GM12875 (cell line): ENCODE measurements around the gene SEZ6.

Experiments
- H3K4me3 ChIP-seq: one replicate; pipeline ENCODE4 v1.5.1; 2011; ENCODE audit warnings: low read depth, low read length, control low read depth
- TF ChIP-seq, protein P1 (sequence below): IDR thresholded peaks from 2 replicates; pipeline ENCODE4 v1.5.1; 2011; ENCODE audit warnings: low read depth, mild to moderate bottlenecking, control low read depth, inconsistent platforms, low read length, moderate library complexity, borderline replicate concordance; ENCODE audit not compliant: insufficient read depth

Gene SEZ6

DNA sequence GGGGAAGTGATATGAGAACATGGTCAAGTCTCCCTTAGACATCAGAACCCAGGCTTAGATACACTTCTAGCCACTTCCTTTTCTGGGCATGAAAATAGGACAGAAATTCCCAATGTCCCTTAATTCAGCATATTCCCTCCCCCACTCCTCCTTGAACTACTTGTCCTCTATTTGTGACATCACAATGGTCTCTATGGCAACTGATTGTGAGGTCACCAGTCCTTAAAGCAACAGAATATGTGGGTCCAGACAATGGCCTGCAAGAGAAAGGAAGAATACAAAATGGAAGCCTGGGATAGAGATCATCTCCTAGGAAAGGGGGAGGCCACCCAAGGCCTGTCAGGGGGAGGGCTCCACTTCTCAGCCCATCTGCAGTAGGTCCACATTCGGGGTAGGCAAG lies 6.7 kb upstream of the SEZ6 start:
- TF ChIP-seq, protein P1, sequence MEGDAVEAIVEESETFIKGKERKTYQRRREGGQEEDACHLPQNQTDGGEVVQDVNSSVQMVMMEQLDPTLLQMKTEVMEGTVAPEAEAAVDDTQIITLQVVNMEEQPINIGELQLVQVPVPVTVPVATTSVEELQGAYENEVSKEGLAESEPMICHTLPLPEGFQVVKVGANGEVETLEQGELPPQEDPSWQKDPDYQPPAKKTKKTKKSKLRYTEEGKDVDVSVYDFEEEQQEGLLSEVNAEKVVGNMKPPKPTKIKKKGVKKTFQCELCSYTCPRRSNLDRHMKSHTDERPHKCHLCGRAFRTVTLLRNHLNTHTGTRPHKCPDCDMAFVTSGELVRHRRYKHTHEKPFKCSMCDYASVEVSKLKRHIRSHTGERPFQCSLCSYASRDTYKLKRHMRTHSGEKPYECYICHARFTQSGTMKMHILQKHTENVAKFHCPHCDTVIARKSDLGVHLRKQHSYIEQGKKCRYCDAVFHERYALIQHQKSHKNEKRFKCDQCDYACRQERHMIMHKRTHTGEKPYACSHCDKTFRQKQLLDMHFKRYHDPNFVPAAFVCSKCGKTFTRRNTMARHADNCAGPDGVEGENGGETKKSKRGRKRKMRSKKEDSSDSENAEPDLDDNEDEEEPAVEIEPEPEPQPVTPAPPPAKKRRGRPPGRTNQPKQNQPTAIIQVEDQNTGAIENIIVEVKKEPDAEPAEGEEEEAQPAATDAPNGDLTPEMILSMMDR, result no peak
- H3K4me3 ChIP-seq, result no peak overlapping the region

DNA sequence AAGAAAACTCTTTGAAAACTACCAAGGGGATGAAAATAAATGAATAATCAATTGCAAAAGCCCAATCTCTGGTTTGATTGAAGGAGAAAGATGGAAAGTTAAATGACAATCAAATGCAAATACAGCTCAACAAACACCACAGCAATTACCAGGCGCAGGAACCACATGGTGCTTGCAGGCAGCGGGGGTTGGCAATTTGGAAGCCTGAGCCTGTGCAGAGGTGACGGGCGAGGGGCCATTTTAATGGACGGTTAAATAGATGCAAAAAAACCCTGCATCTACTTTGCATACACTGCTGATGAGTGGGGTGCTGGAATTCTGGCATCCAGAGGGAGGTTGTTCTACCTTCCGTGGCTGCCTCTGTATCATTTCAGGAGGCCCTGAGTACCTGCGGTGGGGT lies 4.8 kb upstream of the SEZ6 start:
- H3K4me3 ChIP-seq, result no peak overlapping the region
- TF ChIP-seq, protein P1, result no peak

DNA sequence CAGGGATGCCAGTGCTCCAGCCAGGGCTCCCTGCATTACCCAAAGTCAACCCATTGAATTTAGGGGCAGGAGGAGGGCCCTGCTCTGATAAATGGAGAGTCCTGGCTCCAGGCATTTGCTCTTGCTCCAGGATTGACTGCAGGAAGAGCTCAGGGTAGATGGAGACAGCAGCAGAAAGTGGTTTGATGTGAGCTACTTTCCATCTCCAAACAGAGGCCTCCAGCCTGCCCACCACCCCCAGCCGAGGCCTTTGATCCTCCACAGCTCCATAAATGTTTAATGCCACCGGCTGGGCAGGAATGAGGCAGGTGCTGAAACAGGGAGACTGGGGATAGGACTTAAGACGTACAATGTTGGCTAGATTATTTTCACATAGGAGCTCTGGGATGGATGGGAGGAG lies 4.3 kb upstream of the SEZ6 start:
- TF ChIP-seq, protein P1, result no peak
- no peak overlapping the region for H3K4me3 ChIP-seq

DNA sequence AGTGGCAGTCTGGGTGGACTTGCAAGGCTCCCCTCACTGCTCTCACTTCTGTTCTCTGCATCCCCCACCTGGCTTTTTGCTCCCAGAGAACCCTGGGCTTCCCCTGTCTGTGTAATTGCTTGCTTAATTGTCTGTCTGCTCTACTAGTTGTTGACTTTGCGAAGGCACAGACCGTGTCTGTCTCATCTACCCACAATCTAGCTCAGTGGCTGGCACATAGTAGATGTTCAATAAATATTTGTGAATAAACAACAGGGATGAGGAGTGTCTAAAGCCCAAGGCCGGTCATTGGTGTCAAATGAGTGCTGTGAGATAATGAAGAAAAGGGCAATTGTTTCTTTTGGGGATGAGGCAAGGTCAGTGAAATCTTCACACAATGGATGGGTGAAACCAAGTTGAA lies 2.8 kb upstream of the SEZ6 start:
- TF ChIP-seq, protein P1, result no peak
- H3K4me3 ChIP-seq, result no peak overlapping the region

DNA sequence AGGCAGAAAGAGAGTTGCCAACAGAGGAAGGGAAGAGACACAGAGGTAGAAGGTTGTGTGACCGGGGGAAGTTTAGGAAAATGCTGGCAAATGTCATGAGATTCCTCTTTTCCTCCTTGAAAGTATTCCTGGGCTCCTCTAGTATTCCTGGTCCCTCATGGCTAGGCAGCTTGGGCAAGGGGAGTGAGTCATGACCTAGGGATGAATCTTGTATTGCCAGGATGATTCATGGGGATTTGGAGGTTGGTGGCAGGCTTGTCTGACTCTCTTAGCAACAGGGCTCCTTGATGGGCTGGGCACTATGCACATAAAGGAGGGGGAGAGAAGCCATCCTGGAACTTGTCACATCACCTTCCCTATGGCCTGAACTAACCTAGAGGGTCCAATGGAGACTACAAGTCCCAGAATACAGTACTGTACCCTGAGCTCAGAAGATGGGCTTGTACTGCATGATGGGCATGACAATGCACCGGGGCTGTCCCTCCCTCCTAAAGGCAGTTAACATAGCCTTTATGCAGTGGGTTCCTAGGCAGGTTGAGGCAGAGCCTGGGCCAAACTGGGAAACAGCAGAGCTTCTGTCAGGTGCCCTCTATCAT lies 2.1 kb upstream of the SEZ6 start:
- TF ChIP-seq, protein P1, result no peak

DNA sequence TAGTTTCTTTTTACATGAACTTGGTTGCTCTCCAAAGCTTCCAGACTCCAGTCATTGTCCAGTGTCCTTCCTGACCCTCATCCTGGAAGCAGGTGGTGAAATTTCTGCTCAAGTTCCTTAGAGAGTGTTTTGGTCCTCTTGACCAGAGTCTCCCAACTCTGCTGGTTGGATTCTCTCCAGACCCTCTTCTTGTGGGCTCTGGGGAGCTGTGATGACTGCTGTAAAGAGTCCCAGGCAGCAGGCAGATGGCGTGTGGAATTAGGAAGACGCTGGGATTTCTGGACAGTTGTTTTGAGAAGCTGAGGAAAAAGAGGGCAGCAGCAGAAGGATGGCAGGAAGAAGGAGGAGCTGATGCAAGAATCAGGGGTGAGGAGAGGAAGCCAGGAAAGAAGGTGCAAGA lies 1.6 kb upstream of the SEZ6 start:
- no peak overlapping the region for H3K4me3 ChIP-seq
- TF ChIP-seq, protein P1, result no peak

More for the DNA sequence above, 2.1 kb upstream of the SEZ6 start:
- H3K4me3 ChIP-seq, result no peak overlapping the region

DNA sequence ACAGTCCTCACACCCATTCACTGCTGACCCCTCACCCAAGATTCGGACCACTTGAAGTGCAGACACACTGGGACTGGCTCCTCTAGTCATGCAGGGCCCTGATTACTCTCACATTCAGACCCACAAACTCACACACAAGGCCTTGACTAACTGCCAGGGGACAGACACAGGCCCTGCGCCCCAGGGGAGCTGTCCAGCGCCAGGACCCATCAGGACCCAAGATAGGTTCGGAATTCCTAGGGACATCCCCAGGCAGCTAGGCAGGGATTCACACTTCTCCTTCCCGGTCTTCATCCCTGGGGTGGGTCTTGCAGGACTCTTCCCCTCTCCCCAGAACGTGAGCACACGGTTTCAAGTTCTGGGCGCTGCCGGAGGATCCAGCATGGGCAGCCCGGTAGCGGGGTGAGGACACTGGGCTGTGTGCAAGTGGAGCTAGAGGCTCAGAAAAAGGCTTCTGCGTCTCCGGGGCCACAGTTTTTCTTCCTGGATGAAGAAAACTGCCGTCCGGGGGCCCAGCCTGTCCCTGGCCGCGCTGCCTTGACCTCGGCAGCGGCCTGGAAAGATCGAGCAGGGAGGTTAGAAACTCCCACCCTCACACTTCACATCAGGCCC lies 1.6 kb downstream of the SEZ6 start:
- H3K4me3 ChIP-seq, result no peak overlapping the region
- TF ChIP-seq, protein P1, result no peak
